Measurements from ENCODE around the gene GREM1. TPM values are rescaled to one million over a fixed set of nuclear protein-coding genes. Genes with fewer than 3 reads are reported as not detected.

The GREM1 gene
- total and polyA plus RNA-seq, 9 of the 15 experiments (the other 6 are each of a cell fraction or from before 2014, with no cell fraction given): 0.01 to 0.20 (median 0.06) TPM; not detected in 6

GRCh38 chr15:32790352-32790999 is 72.7 kb downstream of the GREM1 start:
- no peak for DNase-seq (ENCODE audit: extremely low read depth in 1 of 4, low spot score in 3 of 4)
- no peak overlapping the region for H3K4me2 ChIP-seq (ENCODE audit: insufficient read depth, low read length)
- POLR2A ChIA-PET: interaction anchor here (0.6 kb wide), 1 partner anchor 17 kb away, joined by 3 read pairs; no protein-coding TSS in a partner anchor
- FAIRE-seq: no peak
- H3K4me1 ChIP-seq (replicated peaks in 1 of 2; ENCODE audit: control insufficient read depth in 2 of 2, insufficient read depth in 2 of 2, low read length in 2 of 2): no peaks in the 10 kb centered on the region
- in situ Hi-C loops (cut with MboI) (no loop called here), intact Hi-C loops (cut with micrococcal nuclease) (no loop called here)
- 3% methylated on average over 2 of the region's 2 CpGs for WGBS (ENCODE audit: insufficient coverage, low coverage, missing lambda C conversion rate)
- H3K9me3 ChIP-seq (replicated peaks; ENCODE audit: control insufficient read depth, insufficient read depth, low read depth, low read length): no peaks in the 10 kb centered on the region
- CTCF ChIA-PET (ENCODE audit: low intra/inter-chr PET ratio): no interaction called here
- H3K9ac ChIP-seq (ENCODE audit: insufficient read depth in 1 of 2, low read depth in 2 of 2, low read length in 2 of 2): no peak overlapping the region
- no peaks in the 10 kb centered on the region for H4K20me1 ChIP-seq (replicated peaks; ENCODE audit: control insufficient read depth, insufficient read depth, low read length)
- no peaks in the 10 kb centered on the region; a peak in 1 of 5 replicates for H3K27me3 ChIP-seq (ENCODE audit: control insufficient read depth in 2 of 2, insufficient read depth in 2 of 2, low read length in 2 of 2)
- no TSS peak for BruUV-seq (replicated peaks)
- H3K27ac ChIP-seq (ENCODE audit: extremely low read depth, low read depth, low read length): no peak overlapping the region
- H3K79me2 ChIP-seq (ENCODE audit: control insufficient read depth, insufficient read depth, low read length): no peaks in the 10 kb centered on the region
- H3K4me3 ChIP-seq: no peak overlapping the region
- H2AFZ ChIP-seq (ENCODE audit: low read depth, low read length): no peak overlapping the region
- H3K36me3 ChIP-seq (ENCODE audit: control insufficient read depth, insufficient read depth, low read length): no peaks in the 10 kb centered on the region
- no peaks in the 10 kb centered on the region for H3K9me1 ChIP-seq (ENCODE audit: control insufficient read depth, insufficient read depth, low read length)
- ATAC-seq: no peak
- no peak for TF ChIP-seq MYNN (IDR thresholded peaks at IDR 0.05)
- TF ChIP-seq MYNN (CRISPR knock-in tag; IDR thresholded peaks at IDR 0.05): no peak
- no peak for TF ChIP-seq MTA1 (IDR thresholded peaks at IDR 0.05; ENCODE audit: borderline replicate concordance)
- TF ChIP-seq FOXA3 (CRISPR knock-in tag; conservative IDR thresholded peaks at IDR 0.05 in 1 of 2, IDR thresholded peaks at IDR 0.05 in 1 of 2): no peak
- no peak for TF ChIP-seq MBD2 (IDR thresholded peaks at IDR 0.05; ENCODE audit: borderline replicate concordance, low read depth)
- no peak for TF ChIP-seq ZNF395 (CRISPR knock-in tag; IDR thresholded peaks at IDR 0.05)
- TF ChIP-seq MAFK (IDR thresholded peaks at IDR 0.05; ENCODE audit: low read length): no peak
- TF ChIP-seq XRCC4 (IDR thresholded peaks at IDR 0.05; ENCODE audit: extremely low read depth, insufficient read depth, insufficient read length): no peak
- TF ChIP-seq ELK3 (CRISPR knock-in tag; IDR thresholded peaks at IDR 0.05): no peak
- no peak for TF ChIP-seq PHB2 (IDR thresholded peaks at IDR 0.05; ENCODE audit: low read depth)
- TF ChIP-seq HOMEZ (CRISPR knock-in tag; IDR thresholded peaks at IDR 0.05): no peak
- no peak for TF ChIP-seq BACH1 (tag; IDR thresholded peaks at IDR 0.05)
- TF ChIP-seq ZNF551 (CRISPR knock-in tag; IDR thresholded peaks at IDR 0.05): no peak
- TF ChIP-seq PHTF2 (CRISPR knock-in tag; IDR thresholded peaks at IDR 0.05): no peak
- TF ChIP-seq ERF (CRISPR knock-in tag; IDR thresholded peaks at IDR 0.05): no peak
- no peak for TF ChIP-seq ELF1 (tag; IDR thresholded peaks at IDR 0.05)
- no peak for TF ChIP-seq CREB5 (CRISPR knock-in tag; IDR thresholded peaks at IDR 0.05)

Data from K562 (cell line).